HEK293 (cell line): ENCODE results near the gene ERCC6L.

Experiments
- MYNN ChIP-seq: fragments of 450-650 bp; formaldehyde crosslinking; IDR thresholded peaks from 2 replicates; pipeline ENCODE4 v1.5.1; 2016; ENCODE audit warnings: missing biosample characterization, missing genetic modification characterization, borderline replicate concordance
- MZF1 ChIP-seq: fragments of 450-650 bp; formaldehyde crosslinking; IDR thresholded peaks from 2 replicates; pipeline ENCODE4 v1.5.1; 2017; ENCODE audit warnings: missing biosample characterization, missing genetic modification characterization, borderline replicate concordance
- ZNF239 ChIP-seq: fragments of 450-650 bp; formaldehyde crosslinking; IDR thresholded peaks from 2 replicates; pipeline ENCODE4 v1.5.1; 2016; ENCODE audit warnings: missing biosample characterization, missing genetic modification characterization
- ZNF302 ChIP-seq: fragments of 450-650 bp; formaldehyde crosslinking; IDR thresholded peaks from 2 replicates; pipeline ENCODE4 v1.5.1; 2016; ENCODE audit warnings: missing biosample characterization, missing genetic modification characterization, low read depth
- ZNF354C ChIP-seq: fragments of 450-650 bp; formaldehyde crosslinking; IDR thresholded peaks from 2 replicates; pipeline ENCODE4 v1.5.1; 2016; ENCODE audit warnings: missing biosample characterization, missing genetic modification characterization, low read depth, borderline replicate concordance
- ZNF624 ChIP-seq: fragments of 450-650 bp; formaldehyde crosslinking; IDR thresholded peaks from 2 replicates; pipeline ENCODE4 v1.5.1; 2017; ENCODE audit warnings: missing biosample characterization, missing genetic modification characterization
- ZSCAN23 ChIP-seq: fragments of 450-650 bp; formaldehyde crosslinking; IDR thresholded peaks from 2 replicates; pipeline ENCODE4 v1.5.1; 2016; ENCODE audit warnings: missing biosample characterization, missing genetic modification characterization
- TF ChIP-seq, protein P1 (sequence below): fragments of 450-650 bp; formaldehyde crosslinking; IDR thresholded peaks from 2 replicates; pipeline ENCODE4 v1.5.1; 2017; ENCODE audit warnings: missing biosample characterization, missing genetic modification characterization
- TF ChIP-seq, protein P2 (sequence below): fragments of 450-650 bp; formaldehyde crosslinking; IDR thresholded peaks from 2 replicates; pipeline ENCODE4 v1.5.1; 2016; ENCODE audit warnings: missing biosample characterization, missing genetic modification characterization

DNA sequence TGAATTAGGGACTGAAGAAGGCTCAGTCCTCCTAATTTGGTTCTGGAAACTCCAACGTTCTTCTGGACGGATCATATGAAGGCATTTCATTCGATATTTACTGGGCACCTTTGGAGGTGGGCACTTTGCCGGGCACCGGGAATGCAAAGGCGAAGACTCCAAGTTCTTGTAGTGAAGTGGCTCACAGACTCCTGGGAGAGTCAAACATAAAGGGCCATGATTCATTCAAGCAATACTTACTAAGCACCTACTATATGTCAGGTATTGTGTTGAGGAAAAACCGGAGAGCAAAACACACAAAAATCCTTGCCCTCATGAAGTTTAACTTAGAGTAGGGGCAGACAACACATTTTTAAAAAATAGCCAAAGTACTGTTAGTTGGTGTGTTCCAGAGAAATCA is 17.0 kb upstream of the ERCC6L start:
- TF ChIP-seq, protein P1, sequence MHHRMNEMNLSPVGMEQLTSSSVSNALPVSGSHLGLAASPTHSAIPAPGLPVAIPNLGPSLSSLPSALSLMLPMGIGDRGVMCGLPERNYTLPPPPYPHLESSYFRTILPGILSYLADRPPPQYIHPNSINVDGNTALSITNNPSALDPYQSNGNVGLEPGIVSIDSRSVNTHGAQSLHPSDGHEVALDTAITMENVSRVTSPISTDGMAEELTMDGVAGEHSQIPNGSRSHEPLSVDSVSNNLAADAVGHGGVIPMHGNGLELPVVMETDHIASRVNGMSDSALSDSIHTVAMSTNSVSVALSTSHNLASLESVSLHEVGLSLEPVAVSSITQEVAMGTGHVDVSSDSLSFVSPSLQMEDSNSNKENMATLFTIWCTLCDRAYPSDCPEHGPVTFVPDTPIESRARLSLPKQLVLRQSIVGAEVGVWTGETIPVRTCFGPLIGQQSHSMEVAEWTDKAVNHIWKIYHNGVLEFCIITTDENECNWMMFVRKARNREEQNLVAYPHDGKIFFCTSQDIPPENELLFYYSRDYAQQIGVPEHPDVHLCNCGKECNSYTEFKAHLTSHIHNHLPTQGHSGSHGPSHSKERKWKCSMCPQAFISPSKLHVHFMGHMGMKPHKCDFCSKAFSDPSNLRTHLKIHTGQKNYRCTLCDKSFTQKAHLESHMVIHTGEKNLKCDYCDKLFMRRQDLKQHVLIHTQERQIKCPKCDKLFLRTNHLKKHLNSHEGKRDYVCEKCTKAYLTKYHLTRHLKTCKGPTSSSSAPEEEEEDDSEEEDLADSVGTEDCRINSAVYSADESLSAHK (tag by site-specific recombination), result no peak
- TF ChIP-seq ZNF624 (no peak), MYNN (tag by site-specific recombination) (no peak), ZSCAN23 (no peak), ZNF354C (tag by site-specific recombination) (no peak), ZNF302 (tag by site-specific recombination) (no peak), MZF1 (no peak), ZNF239 (tag by site-specific recombination) (no peak)
- TF ChIP-seq, protein P2, sequence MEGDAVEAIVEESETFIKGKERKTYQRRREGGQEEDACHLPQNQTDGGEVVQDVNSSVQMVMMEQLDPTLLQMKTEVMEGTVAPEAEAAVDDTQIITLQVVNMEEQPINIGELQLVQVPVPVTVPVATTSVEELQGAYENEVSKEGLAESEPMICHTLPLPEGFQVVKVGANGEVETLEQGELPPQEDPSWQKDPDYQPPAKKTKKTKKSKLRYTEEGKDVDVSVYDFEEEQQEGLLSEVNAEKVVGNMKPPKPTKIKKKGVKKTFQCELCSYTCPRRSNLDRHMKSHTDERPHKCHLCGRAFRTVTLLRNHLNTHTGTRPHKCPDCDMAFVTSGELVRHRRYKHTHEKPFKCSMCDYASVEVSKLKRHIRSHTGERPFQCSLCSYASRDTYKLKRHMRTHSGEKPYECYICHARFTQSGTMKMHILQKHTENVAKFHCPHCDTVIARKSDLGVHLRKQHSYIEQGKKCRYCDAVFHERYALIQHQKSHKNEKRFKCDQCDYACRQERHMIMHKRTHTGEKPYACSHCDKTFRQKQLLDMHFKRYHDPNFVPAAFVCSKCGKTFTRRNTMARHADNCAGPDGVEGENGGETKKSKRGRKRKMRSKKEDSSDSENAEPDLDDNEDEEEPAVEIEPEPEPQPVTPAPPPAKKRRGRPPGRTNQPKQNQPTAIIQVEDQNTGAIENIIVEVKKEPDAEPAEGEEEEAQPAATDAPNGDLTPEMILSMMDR, result no peak
